GM12878 (cell line): ENCODE measurements around the gene LYL1.

Source experiments
- BCL11A ChIP-seq: IDR thresholded peaks from 2 replicates; pipeline ENCODE4 v1.6.1; 2011; ENCODE audit warnings: low read depth, low read length
- ESRRA ChIP-seq: IDR thresholded peaks from 2 replicates; pipeline ENCODE4 v1.6.1; 2012; ENCODE audit warnings: mild to moderate bottlenecking, low read length, improper control_type of control experiment
- EZH2 ChIP-seq: IDR thresholded peaks from 2 replicates; pipeline ENCODE4 v1.6.1; 2012; ENCODE audit warnings: low read depth, mild to moderate bottlenecking, control low read depth, inconsistent platforms, low read length, borderline replicate concordance; ENCODE audit not compliant: control insufficient read depth
- FOXM1 ChIP-seq: IDR thresholded peaks from 2 replicates; pipeline ENCODE4 v1.6.1; 2012; ENCODE audit warnings: low read depth, mild to moderate bottlenecking, inconsistent platforms, low read length, moderate library complexity
- HDGF ChIP-seq: fragments of 450-650 bp; IDR thresholded peaks from 2 replicates; pipeline ENCODE4 v1.6.1; 2016; ENCODE audit warnings: antibody characterized with exemption
- KDM1A ChIP-seq: fragments of 200-600 bp; sonication (generic); IDR thresholded peaks from 2 replicates; pipeline ENCODE4 v1.6.1; 2016; ENCODE audit warnings: borderline replicate concordance
- NRF1 ChIP-seq: conservative IDR thresholded peaks from 2 replicates; pipeline ENCODE4 v1.6.1; 2011; ENCODE audit warnings: mild to moderate bottlenecking, low read depth, low read length, improper control_type of control experiment
- POLR2A ChIP-seq: IDR thresholded peaks from 2 replicates; pipeline ENCODE4 v1.6.1; 2011; ENCODE audit warnings: low read depth, mild to moderate bottlenecking, low read length
- RBBP5 ChIP-seq: fragments of 200-600 bp; sonication (generic); conservative IDR thresholded peaks from 2 replicates; pipeline ENCODE4 v1.6.1; 2016
- SKIL ChIP-seq: fragments of 450-650 bp; IDR thresholded peaks from 2 replicates; pipeline ENCODE4 v1.6.1; 2017; ENCODE audit warnings: mild to moderate bottlenecking, low read depth, inconsistent platforms; ENCODE audit not compliant: poor library complexity, severe bottlenecking
- YBX1 ChIP-seq: fragments of 450-650 bp; IDR thresholded peaks from 2 replicates; pipeline ENCODE4 v1.6.1; 2016; ENCODE audit warnings: antibody characterized with exemption
- ZZZ3 ChIP-seq: IDR thresholded peaks from 2 replicates; pipeline ENCODE4 v1.6.1; 2011; ENCODE audit warnings: low read depth; ENCODE audit not compliant: control insufficient read depth, insufficient read length
- TF ChIP-seq, protein P1 (sequence below), 3 experiments: IDR thresholded peaks in 2 of 3; conservative IDR thresholded peaks in 1 of 3; 2 replicates each; pipeline ENCODE4 v1.5.1; 2011; ENCODE audit warnings: low read depth in 3 of 3, low read length in 3 of 3, mild to moderate bottlenecking in 3 of 3, control low read depth in 2 of 3, moderate library complexity in 2 of 3, inconsistent platforms in 1 of 3, mixed read lengths in 1 of 3; ENCODE audit not compliant: control insufficient read depth in 2 of 3, insufficient read depth in 1 of 3; ENCODE audit errors: extremely low read depth in 1 of 3

DNA sequence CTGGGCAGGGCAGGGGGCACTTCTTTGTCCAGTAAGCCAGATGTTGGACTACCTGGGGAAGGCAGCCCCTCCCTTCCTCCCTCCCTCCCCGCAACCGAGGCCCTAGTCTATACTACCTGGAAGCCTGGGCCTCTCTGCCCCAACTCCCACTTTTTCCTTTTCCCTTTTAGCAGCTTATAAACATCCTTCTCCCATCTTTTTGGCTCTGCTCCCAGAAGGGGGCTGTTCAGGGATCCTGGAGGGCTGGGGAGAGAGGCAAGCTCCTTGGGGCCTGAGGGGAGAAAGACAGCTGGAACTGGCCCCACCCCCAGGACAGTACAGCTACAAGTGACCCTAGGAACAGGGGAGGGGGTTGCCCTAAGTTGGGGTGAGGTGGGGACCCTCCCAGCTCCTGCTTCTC lies 44.9 kb downstream of the LYL1 start:
- no peak for TF ChIP-seq HDGF
- TF ChIP-seq, protein P1, sequence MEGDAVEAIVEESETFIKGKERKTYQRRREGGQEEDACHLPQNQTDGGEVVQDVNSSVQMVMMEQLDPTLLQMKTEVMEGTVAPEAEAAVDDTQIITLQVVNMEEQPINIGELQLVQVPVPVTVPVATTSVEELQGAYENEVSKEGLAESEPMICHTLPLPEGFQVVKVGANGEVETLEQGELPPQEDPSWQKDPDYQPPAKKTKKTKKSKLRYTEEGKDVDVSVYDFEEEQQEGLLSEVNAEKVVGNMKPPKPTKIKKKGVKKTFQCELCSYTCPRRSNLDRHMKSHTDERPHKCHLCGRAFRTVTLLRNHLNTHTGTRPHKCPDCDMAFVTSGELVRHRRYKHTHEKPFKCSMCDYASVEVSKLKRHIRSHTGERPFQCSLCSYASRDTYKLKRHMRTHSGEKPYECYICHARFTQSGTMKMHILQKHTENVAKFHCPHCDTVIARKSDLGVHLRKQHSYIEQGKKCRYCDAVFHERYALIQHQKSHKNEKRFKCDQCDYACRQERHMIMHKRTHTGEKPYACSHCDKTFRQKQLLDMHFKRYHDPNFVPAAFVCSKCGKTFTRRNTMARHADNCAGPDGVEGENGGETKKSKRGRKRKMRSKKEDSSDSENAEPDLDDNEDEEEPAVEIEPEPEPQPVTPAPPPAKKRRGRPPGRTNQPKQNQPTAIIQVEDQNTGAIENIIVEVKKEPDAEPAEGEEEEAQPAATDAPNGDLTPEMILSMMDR (IDR thresholded peaks at IDR 0.05 in 2 of 3, conservative IDR thresholded peaks at IDR 0.05 in 1 of 3; ENCODE audit: control insufficient read depth in 2 of 3, extremely low read depth in 1 of 3, insufficient read depth in 1 of 3, low read depth in 3 of 3, low read length in 3 of 3): no peak
- TF ChIP-seq POLR2A: no peak
- no peak for TF ChIP-seq BCL11A
- no peak for TF ChIP-seq EZH2
- TF ChIP-seq RBBP5: no peak
- TF ChIP-seq KDM1A: no peak
- no peak for TF ChIP-seq FOXM1
- TF ChIP-seq NRF1: no peak
- no peak for TF ChIP-seq YBX1
- TF ChIP-seq ESRRA: no peak
- TF ChIP-seq ZZZ3: no peak
- TF ChIP-seq SKIL: no peak
